ENCODE measurements around the gene HDX. TPM values are rescaled to one million over a fixed set of nuclear protein-coding genes. Genes with fewer than 3 reads are reported as not detected.

The HDX gene
- total RNA-seq, 1 experiment from 2014 or later, result 5.3 TPM

DNA sequence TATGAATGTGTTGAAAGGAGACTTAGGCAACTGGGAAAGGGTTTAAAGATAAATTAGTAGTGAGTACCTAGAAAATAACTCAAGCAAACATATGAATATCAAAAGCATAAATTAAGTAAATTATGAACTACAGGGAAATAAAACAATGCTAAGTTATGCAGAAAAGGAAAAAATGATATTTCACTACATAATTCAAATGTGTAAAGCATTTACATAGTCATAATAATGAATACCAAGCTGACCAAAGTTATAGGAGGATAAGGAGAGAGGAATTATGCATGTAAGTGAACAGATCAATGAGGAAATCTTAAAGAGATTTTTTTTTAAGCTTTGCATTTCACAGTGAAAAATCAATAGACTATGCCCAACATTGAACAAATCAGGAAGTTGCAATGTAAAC, 145.0 kb downstream of the HDX start:
- TF ChIP-seq POLR2AphosphoS5 (IDR thresholded peaks at IDR 0.05; ENCODE audit: low read depth, low read length), result no peak
- TF ChIP-seq, protein P1, sequence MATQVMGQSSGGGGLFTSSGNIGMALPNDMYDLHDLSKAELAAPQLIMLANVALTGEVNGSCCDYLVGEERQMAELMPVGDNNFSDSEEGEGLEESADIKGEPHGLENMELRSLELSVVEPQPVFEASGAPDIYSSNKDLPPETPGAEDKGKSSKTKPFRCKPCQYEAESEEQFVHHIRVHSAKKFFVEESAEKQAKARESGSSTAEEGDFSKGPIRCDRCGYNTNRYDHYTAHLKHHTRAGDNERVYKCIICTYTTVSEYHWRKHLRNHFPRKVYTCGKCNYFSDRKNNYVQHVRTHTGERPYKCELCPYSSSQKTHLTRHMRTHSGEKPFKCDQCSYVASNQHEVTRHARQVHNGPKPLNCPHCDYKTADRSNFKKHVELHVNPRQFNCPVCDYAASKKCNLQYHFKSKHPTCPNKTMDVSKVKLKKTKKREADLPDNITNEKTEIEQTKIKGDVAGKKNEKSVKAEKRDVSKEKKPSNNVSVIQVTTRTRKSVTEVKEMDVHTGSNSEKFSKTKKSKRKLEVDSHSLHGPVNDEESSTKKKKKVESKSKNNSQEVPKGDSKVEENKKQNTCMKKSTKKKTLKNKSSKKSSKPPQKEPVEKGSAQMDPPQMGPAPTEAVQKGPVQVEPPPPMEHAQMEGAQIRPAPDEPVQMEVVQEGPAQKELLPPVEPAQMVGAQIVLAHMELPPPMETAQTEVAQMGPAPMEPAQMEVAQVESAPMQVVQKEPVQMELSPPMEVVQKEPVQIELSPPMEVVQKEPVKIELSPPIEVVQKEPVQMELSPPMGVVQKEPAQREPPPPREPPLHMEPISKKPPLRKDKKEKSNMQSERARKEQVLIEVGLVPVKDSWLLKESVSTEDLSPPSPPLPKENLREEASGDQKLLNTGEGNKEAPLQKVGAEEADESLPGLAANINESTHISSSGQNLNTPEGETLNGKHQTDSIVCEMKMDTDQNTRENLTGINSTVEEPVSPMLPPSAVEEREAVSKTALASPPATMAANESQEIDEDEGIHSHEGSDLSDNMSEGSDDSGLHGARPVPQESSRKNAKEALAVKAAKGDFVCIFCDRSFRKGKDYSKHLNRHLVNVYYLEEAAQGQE (IDR thresholded peaks at IDR 0.05; ENCODE audit: insufficient read depth in 1 of 2, low read depth in 2 of 2, low read length in 1 of 2), result no peak
- no peak for TF ChIP-seq SIN3A (IDR thresholded peaks at IDR 0.05; ENCODE audit: borderline replicate concordance, insufficient read depth, low read depth, low read length)
- TF ChIP-seq TCF7L2 (IDR thresholded peaks at IDR 0.05; ENCODE audit: low read depth, low read length), result no peak
- TF ChIP-seq, protein P2, sequence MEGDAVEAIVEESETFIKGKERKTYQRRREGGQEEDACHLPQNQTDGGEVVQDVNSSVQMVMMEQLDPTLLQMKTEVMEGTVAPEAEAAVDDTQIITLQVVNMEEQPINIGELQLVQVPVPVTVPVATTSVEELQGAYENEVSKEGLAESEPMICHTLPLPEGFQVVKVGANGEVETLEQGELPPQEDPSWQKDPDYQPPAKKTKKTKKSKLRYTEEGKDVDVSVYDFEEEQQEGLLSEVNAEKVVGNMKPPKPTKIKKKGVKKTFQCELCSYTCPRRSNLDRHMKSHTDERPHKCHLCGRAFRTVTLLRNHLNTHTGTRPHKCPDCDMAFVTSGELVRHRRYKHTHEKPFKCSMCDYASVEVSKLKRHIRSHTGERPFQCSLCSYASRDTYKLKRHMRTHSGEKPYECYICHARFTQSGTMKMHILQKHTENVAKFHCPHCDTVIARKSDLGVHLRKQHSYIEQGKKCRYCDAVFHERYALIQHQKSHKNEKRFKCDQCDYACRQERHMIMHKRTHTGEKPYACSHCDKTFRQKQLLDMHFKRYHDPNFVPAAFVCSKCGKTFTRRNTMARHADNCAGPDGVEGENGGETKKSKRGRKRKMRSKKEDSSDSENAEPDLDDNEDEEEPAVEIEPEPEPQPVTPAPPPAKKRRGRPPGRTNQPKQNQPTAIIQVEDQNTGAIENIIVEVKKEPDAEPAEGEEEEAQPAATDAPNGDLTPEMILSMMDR (IDR thresholded peaks at IDR 0.05), result no peak
- no peaks in the 10 kb centered on the region for H3K27me3 ChIP-seq (ENCODE audit: control insufficient read depth, insufficient read depth, low read length)
- ATAC-seq (no peak), DNase-seq (ENCODE audit: low read depth, low spot score) (no peak)
- no peak overlapping the region for H3K27ac ChIP-seq (ENCODE audit: low read length)
- no TSS peak for BruUV-seq (replicated peaks)
- no peaks in the 10 kb centered on the region for H3K9me3 ChIP-seq (ENCODE audit: control insufficient read depth, insufficient read depth, low read depth, low read length)
- no peaks in the 10 kb centered on the region for H3K4me1 ChIP-seq (ENCODE audit: control insufficient read depth, insufficient read depth, low read length)
- no peaks in the 10 kb centered on the region for H3K36me3 ChIP-seq (ENCODE audit: control insufficient read depth, insufficient read depth, low read length)
- in situ Hi-C loops (cut with HindIII; ENCODE audit: low pct_unique_long_range_greater_than_20kb, low sequenced_read_pairs) (no loop called here), intact Hi-C loops (cut with micrococcal nuclease; ENCODE audit: unreplicated experiment) (no loop called here)
- H3K4me3 ChIP-seq (ENCODE audit: low read depth in 2 of 2, low read length in 2 of 2), result no peak overlapping the region
- CTCF ChIA-PET, result no interaction called here
- POLR2A ChIA-PET, result no interaction called here

DNA sequence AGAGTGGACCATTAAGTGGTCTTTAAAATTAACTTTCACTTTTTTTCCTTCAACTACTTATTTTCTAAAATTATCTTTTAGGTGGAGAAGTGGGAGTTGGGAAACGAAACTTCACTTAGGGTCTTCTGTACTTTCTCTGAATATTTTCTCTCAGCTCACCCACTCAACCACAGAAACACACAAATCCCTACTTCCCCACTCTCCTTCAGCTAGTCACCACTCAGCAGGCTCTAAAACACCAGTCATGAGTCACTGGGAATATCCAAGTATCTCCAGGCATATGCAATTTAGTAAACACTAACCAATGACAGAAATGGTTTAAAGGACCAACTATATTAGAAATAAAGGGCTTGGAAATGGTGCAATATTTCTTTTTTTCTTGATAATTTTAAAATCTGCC, 161.3 kb downstream of the HDX start:
- in situ Hi-C loops (cut with HindIII; ENCODE audit: low pct_unique_long_range_greater_than_20kb, low sequenced_read_pairs), result no loop called here
- H3K27ac ChIP-seq (ENCODE audit: low read length), result no peak overlapping the region
- ATAC-seq (no peak), DNase-seq (ENCODE audit: low read depth, low spot score) (no peak)
- H3K27me3 ChIP-seq (ENCODE audit: control insufficient read depth, insufficient read depth, low read length), result no peaks in the 10 kb centered on the region
- no peaks in the 10 kb centered on the region for H3K9me3 ChIP-seq (ENCODE audit: control insufficient read depth, insufficient read depth, low read depth, low read length)
- no peaks in the 10 kb centered on the region for H3K4me1 ChIP-seq (ENCODE audit: control insufficient read depth, insufficient read depth, low read length)
- H3K4me3 ChIP-seq (ENCODE audit: low read depth in 2 of 2, low read length in 2 of 2), result no peak overlapping the region
- TF ChIP-seq POLR2AphosphoS5 (IDR thresholded peaks at IDR 0.05; ENCODE audit: low read depth, low read length), result no peak
- no peak for TF ChIP-seq SIN3A (IDR thresholded peaks at IDR 0.05; ENCODE audit: borderline replicate concordance, insufficient read depth, low read depth, low read length)
- TF ChIP-seq, protein P1 (IDR thresholded peaks at IDR 0.05; ENCODE audit: insufficient read depth in 1 of 2, low read depth in 2 of 2, low read length in 1 of 2), result no peak
- TF ChIP-seq TCF7L2 (IDR thresholded peaks at IDR 0.05; ENCODE audit: low read depth, low read length), result no peak
- TF ChIP-seq, protein P2 (IDR thresholded peaks at IDR 0.05), result no peak
- no peaks in the 10 kb centered on the region for H3K36me3 ChIP-seq (ENCODE audit: control insufficient read depth, insufficient read depth, low read length)
- BruUV-seq (replicated peaks), result no TSS peak
- intact Hi-C loops (cut with micrococcal nuclease; ENCODE audit: unreplicated experiment), result no loop called here
- ChIA-PET POLR2A (no interaction called here), CTCF (no interaction called here)

Measured in Panc1 (cell line).